ENCODE measurements around the gene ABCA9. TPM values are rescaled to one million over a fixed set of nuclear protein-coding genes. Genes with fewer than 3 reads are reported as not detected.

The ABCA9 gene
- total and polyA plus RNA-seq, 2 of the 13 experiments (the other 11 are each of a cell fraction or from before 2014, with no cell fraction given) = 0.04 TPM; not detected in 1

DNA sequence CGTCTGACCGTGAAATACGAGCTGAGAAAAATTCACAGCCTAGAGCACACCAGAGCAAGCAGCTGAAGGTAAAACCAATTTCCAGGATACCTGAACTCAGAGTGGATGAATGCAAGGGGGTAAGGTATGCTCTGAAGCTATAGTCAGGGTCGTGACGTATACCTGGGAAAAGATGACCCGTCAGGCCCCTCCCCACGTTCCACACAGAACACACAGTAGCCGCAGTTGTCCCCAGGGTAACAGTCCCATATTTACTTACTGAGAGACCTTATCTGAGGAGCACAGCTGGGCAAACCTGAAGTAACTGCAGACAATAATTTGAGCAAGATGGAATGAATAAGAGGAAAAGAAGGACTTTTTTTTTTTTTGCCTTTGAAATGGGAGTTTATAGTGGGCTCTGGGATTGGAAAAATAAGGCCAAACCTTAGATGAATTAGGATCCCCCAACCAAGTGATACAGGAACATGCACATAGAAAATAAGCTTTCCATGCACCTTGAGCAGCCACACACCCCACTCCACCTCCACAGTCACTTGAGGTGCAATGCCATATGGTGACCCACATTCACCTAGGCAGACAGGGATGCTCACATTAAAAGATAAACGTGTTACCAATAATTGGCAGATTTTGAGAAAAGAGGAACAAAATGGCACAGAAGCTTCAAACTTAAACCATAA lies 43.0 kb upstream of the ABCA9 start (continued):
- TF ChIP-seq, protein P1, sequence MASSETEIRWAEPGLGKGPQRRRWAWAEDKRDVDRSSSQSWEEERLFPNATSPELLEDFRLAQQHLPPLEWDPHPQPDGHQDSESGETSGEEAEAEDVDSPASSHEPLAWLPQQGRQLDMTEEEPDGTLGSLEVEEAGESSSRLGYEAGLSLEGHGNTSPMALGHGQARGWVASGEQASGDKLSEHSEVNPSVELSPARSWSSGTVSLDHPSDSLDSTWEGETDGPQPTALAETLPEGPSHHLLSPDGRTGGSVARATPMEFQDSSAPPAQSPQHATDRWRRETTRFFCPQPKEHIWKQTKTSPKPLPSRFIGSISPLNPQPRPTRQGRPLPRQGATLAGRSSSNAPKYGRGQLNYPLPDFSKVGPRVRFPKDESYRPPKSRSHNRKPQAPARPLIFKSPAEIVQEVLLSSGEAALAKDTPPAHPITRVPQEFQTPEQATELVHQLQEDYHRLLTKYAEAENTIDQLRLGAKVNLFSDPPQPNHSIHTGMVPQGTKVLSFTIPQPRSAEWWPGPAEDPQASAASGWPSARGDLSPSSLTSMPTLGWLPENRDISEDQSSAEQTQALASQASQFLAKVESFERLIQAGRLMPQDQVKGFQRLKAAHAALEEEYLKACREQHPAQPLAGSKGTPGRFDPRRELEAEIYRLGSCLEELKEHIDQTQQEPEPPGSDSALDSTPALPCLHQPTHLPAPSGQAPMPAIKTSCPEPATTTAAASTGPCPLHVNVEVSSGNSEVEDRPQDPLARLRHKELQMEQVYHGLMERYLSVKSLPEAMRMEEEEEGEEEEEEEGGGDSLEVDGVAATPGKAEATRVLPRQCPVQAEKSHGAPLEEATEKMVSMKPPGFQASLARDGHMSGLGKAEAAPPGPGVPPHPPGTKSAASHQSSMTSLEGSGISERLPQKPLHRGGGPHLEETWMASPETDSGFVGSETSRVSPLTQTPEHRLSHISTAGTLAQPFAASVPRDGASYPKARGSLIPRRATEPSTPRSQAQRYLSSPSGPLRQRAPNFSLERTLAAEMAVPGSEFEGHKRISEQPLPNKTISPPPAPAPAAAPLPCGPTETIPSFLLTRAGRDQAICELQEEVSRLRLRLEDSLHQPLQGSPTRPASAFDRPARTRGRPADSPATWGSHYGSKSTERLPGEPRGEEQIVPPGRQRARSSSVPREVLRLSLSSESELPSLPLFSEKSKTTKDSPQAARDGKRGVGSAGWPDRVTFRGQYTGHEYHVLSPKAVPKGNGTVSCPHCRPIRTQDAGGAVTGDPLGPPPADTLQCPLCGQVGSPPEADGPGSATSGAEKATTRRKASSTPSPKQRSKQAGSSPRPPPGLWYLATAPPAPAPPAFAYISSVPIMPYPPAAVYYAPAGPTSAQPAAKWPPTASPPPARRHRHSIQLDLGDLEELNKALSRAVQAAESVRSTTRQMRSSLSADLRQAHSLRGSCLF (CRISPR knock-in tag; IDR thresholded peaks at IDR 0.05; ENCODE audit: borderline replicate concordance) = no peak
- TF ChIP-seq POLR2AphosphoS5 (IDR thresholded peaks at IDR 0.05; ENCODE audit: low read depth, low read length) = no peak
- no peak for TF ChIP-seq ATF1 (CRISPR knock-in tag; IDR thresholded peaks at IDR 0.05)
- TF ChIP-seq, protein P2, sequence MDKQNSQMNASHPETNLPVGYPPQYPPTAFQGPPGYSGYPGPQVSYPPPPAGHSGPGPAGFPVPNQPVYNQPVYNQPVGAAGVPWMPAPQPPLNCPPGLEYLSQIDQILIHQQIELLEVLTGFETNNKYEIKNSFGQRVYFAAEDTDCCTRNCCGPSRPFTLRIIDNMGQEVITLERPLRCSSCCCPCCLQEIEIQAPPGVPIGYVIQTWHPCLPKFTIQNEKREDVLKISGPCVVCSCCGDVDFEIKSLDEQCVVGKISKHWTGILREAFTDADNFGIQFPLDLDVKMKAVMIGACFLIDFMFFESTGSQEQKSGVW (CRISPR knock-in tag; IDR thresholded peaks at IDR 0.05; ENCODE audit: borderline replicate concordance) = no peak
- TF ChIP-seq, protein P3, sequence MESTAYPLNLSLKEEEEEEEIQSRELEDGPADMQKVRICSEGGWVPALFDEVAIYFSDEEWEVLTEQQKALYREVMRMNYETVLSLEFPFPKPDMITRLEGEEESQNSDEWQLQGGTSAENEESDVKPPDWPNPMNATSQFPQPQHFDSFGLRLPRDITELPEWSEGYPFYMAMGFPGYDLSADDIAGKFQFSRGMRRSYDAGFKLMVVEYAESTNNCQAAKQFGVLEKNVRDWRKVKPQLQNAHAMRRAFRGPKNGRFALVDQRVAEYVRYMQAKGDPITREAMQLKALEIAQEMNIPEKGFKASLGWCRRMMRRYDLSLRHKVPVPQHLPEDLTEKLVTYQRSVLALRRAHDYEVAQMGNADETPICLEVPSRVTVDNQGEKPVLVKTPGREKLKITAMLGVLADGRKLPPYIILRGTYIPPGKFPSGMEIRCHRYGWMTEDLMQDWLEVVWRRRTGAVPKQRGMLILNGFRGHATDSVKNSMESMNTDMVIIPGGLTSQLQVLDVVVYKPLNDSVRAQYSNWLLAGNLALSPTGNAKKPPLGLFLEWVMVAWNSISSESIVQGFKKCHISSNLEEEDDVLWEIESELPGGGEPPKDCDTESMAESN (CRISPR knock-in tag; conservative IDR thresholded peaks at IDR 0.05) = no peak
- TF ChIP-seq, protein P4, sequence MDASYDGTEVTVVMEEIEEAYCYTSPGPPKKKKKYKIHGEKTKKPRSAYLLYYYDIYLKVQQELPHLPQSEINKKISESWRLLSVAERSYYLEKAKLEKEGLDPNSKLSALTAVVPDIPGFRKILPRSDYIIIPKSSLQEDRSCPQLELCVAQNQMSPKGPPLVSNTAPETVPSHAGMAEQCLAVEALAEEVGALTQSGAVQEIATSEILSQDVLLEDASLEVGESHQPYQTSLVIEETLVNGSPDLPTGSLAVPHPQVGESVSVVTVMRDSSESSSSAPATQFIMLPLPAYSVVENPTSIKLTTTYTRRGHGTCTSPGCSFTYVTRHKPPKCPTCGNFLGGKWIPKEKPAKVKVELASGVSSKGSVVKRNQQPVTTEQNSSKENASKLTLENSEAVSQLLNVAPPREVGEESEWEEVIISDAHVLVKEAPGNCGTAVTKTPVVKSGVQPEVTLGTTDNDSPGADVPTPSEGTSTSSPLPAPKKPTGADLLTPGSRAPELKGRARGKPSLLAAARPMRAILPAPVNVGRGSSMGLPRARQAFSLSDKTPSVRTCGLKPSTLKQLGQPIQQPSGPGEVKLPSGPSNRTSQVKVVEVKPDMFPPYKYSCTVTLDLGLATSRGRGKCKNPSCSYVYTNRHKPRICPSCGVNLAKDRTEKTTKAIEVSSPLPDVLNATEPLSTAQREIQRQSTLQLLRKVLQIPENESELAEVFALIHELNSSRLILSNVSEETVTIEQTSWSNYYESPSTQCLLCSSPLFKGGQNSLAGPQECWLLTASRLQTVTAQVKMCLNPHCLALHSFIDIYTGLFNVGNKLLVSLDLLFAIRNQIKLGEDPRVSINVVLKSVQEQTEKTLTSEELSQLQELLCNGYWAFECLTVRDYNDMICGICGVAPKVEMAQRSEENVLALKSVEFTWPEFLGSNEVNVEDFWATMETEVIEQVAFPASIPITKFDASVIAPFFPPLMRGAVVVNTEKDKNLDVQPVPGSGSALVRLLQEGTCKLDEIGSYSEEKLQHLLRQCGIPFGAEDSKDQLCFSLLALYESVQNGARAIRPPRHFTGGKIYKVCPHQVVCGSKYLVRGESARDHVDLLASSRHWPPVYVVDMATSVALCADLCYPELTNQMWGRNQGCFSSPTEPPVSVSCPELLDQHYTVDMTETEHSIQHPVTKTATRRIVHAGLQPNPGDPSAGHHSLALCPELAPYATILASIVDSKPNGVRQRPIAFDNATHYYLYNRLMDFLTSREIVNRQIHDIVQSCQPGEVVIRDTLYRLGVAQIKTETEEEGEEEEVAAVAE (CRISPR knock-in tag; IDR thresholded peaks at IDR 0.05; ENCODE audit: borderline replicate concordance) = no peak
- TF ChIP-seq, protein P5, sequence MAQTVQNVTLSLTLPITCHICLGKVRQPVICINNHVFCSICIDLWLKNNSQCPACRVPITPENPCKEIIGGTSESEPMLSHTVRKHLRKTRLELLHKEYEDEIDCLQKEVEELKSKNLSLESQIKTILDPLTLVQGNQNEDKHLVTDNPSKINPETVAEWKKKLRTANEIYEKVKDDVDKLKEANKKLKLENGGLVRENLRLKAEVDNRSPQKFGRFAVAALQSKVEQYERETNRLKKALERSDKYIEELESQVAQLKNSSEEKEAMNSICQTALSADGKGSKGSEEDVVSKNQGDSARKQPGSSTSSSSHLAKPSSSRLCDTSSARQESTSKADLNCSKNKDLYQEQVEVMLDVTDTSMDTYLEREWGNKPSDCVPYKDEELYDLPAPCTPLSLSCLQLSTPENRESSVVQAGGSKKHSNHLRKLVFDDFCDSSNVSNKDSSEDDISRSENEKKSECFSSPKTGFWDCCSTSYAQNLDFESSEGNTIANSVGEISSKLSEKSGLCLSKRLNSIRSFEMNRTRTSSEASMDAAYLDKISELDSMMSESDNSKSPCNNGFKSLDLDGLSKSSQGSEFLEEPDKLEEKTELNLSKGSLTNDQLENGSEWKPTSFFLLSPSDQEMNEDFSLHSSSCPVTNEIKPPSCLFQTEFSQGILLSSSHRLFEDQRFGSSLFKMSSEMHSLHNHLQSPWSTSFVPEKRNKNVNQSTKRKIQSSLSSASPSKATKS (CRISPR knock-in tag; IDR thresholded peaks at IDR 0.05) = no peak
- no peak for TF ChIP-seq SIX1 (CRISPR knock-in tag; IDR thresholded peaks at IDR 0.05; ENCODE audit: borderline replicate concordance)
- TF ChIP-seq ZSCAN22 (CRISPR knock-in tag; IDR thresholded peaks at IDR 0.05) = no peak
- peak; percentile 43; the same call in 1 of the 2 replicates for TF ChIP-seq ZMYM4 (CRISPR knock-in tag; IDR thresholded peaks at IDR 0.05)
- no peak for TF ChIP-seq ZFYVE20 (CRISPR knock-in tag; IDR thresholded peaks at IDR 0.05; ENCODE audit: borderline replicate concordance, low read depth)
